ENCODE results near the gene SLC22A16.

The SLC22A16 gene

GRCh38 chr6:110448846-110449540, 27.4 kb downstream of the SLC22A16 start:
- no peak for DNase-seq (ENCODE audit: low spot score)

GRCh38 chr6:110447761-110448160, 28.7 kb downstream of the SLC22A16 start:
- DNase-seq (ENCODE audit: low spot score), result no peak

GRCh38 chr6:110446405-110446804, 30.0 kb downstream of the SLC22A16 start:
- no peak for DNase-seq (ENCODE audit: low spot score)

- DNase-seq (ENCODE audit: low spot score), result no peak
These were observed 36.4 kb downstream of the SLC22A16 start for GRCh38 chr6:110440026-110440425.

GRCh38 chr6:110439356-110439755, 37.1 kb downstream of the SLC22A16 start:
- DNase-seq (ENCODE audit: low spot score), result no peak

GRCh38 chr6:110434961-110435602, 41.3 kb downstream of the SLC22A16 start:
- DNase-seq (ENCODE audit: low spot score), result no peak

- no peak for DNase-seq (ENCODE audit: low spot score)
These were observed 44.0 kb downstream of the SLC22A16 start for GRCh38 chr6:110432285-110432900.

- no peak for DNase-seq (ENCODE audit: low spot score)
These were observed 45.7 kb downstream of the SLC22A16 start for GRCh38 chr6:110430741-110431140.

GRCh38 chr6:110430236-110430635, 46.2 kb downstream of the SLC22A16 start:
- DNase-seq (ENCODE audit: low spot score), result no peak

- DNase-seq (ENCODE audit: low spot score), result no peak
These were observed 48.3 kb downstream of the SLC22A16 start for GRCh38 chr6:110428153-110428552.

GRCh38 chr6:110425816-110426215, 50.6 kb downstream of the SLC22A16 start:
- no peak for DNase-seq (ENCODE audit: low spot score)

- DNase-seq (ENCODE audit: low spot score), result no peak
These were observed 54.0 kb downstream of the SLC22A16 start for GRCh38 chr6:110422444-110422822.

- no peak for DNase-seq (ENCODE audit: low spot score)
These were observed 54.5 kb downstream of the SLC22A16 start for GRCh38 chr6:110421749-110422443.

- no peak for DNase-seq (ENCODE audit: low spot score)
These were observed 57.2 kb downstream of the SLC22A16 start for GRCh38 chr6:110419028-110419739.

- no peak for DNase-seq (ENCODE audit: low spot score)
These were observed 57.8 kb downstream of the SLC22A16 start for GRCh38 chr6:110418594-110418993.

GRCh38 chr6:110415086-110415916, 61.1 kb downstream of the SLC22A16 start, which contains the start of gene DDO:
TSS of gene DDO (minus strand) at chr6:110415575. CDS start at chr6:110413462, 2,113 bp downstream.
- no peak for DNase-seq (ENCODE audit: low spot score)

- DNase-seq (ENCODE audit: low spot score), result no peak
These were observed 61.7 kb downstream of the SLC22A16 start for GRCh38 chr6:110414669-110415068.

- no peak for DNase-seq (ENCODE audit: low spot score)
These were observed 64.1 kb downstream of the SLC22A16 start for GRCh38 chr6:110412360-110412759.

GRCh38 chr6:110410511-110410910, 65.9 kb downstream of the SLC22A16 start:
- no peak for DNase-seq (ENCODE audit: low spot score)

GRCh38 chr6:110409794-110410193, 66.6 kb downstream of the SLC22A16 start:
- no peak for DNase-seq (ENCODE audit: low spot score)

GRCh38 chr6:110408901-110409300, 67.5 kb downstream of the SLC22A16 start:
- DNase-seq (ENCODE audit: low spot score), result no peak

Data from CD4-positive, alpha-beta T cell treated with Interleukin-6 at 100 ng/mL for 8 hours (primary cell).